CD4-positive, CD25-positive, alpha-beta regulatory T cell (primary cell): ENCODE results near the gene RMI2. TPM values are rescaled to one million over a fixed set of nuclear protein-coding genes. Genes with fewer than 3 reads are reported as not detected.
A peak's percentile ranks its signal among the peaks of the same experiment; 100 is the strongest.

ENCODE experiments used
- ATAC-seq, 2 donors: fragments of 150-1000 bp; cut with Tn5 transposase; one replicate each; pipeline ENCODE4 v1.10.0; 2021; ENCODE audit warnings: low read depth in 2 of 2, moderate number of reproducible peaks in 2 of 2, moderate library complexity in 1 of 2
- DNase-seq, 3 donors: peaks; one replicate each; pipeline versions ENCODE4 v3.0.0 to v3.0.0-alpha.2; 2012 to 2022; ENCODE audit warnings: mixed read lengths in 1 of 3
- H3K27ac ChIP-seq: one replicate; pipeline ENCODE4 v1.7.0; 2013; ENCODE audit warnings: mild to moderate bottlenecking, low read length; ENCODE audit not compliant: insufficient read depth, poor library complexity, severe bottlenecking
- H3K27me3 ChIP-seq: one replicate; pipeline ENCODE4 v1.7.0; 2013; ENCODE audit warnings: low read length; ENCODE audit not compliant: control insufficient read depth, insufficient read depth
- H3K36me3 ChIP-seq: one replicate; pipeline ENCODE4 v1.7.0; 2013; ENCODE audit warnings: mild to moderate bottlenecking, low read length, moderate library complexity; ENCODE audit not compliant: control insufficient read depth, insufficient read depth
- H3K4me1 ChIP-seq: 2 replicates; pipeline ENCODE4 v1.7.0; 2013; ENCODE audit warnings: mild to moderate bottlenecking, low read length; ENCODE audit not compliant: insufficient read depth, control insufficient read depth, poor library complexity, severe bottlenecking
- H3K4me3 ChIP-seq: one replicate; pipeline ENCODE4 v1.7.0; 2013; ENCODE audit warnings: low read depth, mild to moderate bottlenecking, low read length, moderate library complexity
- H3K9me3 ChIP-seq, 2 experiments: 1 replicate in 1 of 2; 2 replicates in 1 of 2; pipeline ENCODE4 v1.7.0; 2013; ENCODE audit warnings: low read length in 2 of 2, mild to moderate bottlenecking in 1 of 2, moderate library complexity in 1 of 2; ENCODE audit not compliant: control insufficient read depth in 2 of 2
- H3K27ac Mint-ChIP-seq, 3 donors: one replicate each; pipeline ENCODE4 v1.8.0; 2020 to 2022; ENCODE audit warnings: mild to moderate bottlenecking in 3 of 3, mixed read lengths in 3 of 3, moderate library complexity in 2 of 3
- H3K27me3 Mint-ChIP-seq: one replicate; pipeline ENCODE4 v1.8.0; 2022; ENCODE audit warnings: mild to moderate bottlenecking, mixed read lengths
- H3K36me3 Mint-ChIP-seq: one replicate; pipeline ENCODE4 v1.8.0; 2020; ENCODE audit warnings: mixed read lengths
- H3K4me1 Mint-ChIP-seq, 4 donors: one replicate each; pipeline ENCODE4 v1.8.0; 2020 to 2022; ENCODE audit warnings: mixed read lengths in 4 of 4, mild to moderate bottlenecking in 1 of 4
- H3K4me3 Mint-ChIP-seq, 4 donors: one replicate each; pipeline ENCODE4 v1.8.0; 2020 to 2022; ENCODE audit warnings: mild to moderate bottlenecking in 4 of 4, mixed read lengths in 4 of 4, moderate library complexity in 3 of 4
- H3K9me3 Mint-ChIP-seq, 7 donors: one replicate each; pipeline ENCODE4 v1.8.0; 2020 to 2022; ENCODE audit warnings: mixed read lengths in 7 of 7, mild to moderate bottlenecking in 3 of 7, moderate library complexity in 2 of 7
- polyA plus RNA-seq, 4 donors: library from polyadenylated mRNA; unstranded; fragments of 300-500 nt; fragmentation: Illumina TruSeq; gene quantifications; one replicate each; pipeline ENCODE4 v1.2.3, GENCODE V29; 2021
- total RNA-seq: library from RNA; stranded (reverse); gene quantifications from one replicate; pipeline ENCODE4 v1.2.3, GENCODE V29; 2022

The RMI2 gene
- total and polyA plus RNA-seq, 5 donors from 2014 or later, result 4.3 to 15.3 (median 9.6) TPM

- Mint-ChIP-seq H3K36me3 (peaks cover 5% of the 10 kb centered on the region), H3K27ac (peak overlapping the region; percentile 88 to 90 (median 89)), H3K9me3 (no peaks in the 10 kb centered on the region), H3K4me1 (peaks cover 8 to 47% (median 22%) of the 10 kb centered on the region in 4 donors), H3K27me3 (no peaks in the 10 kb centered on the region), H3K4me3 (peak overlapping the region; percentile 55 to 82 (median 74))
- H3K36me3 ChIP-seq, result no peaks in the 10 kb centered on the region
- peak overlapping the region; percentile 65 for H3K4me3 ChIP-seq
- H3K4me1 ChIP-seq, result peaks cover 25% of the 10 kb centered on the region
- H3K27me3 ChIP-seq, result no peaks in the 10 kb centered on the region
- no peaks in the 10 kb centered on the region for H3K9me3 ChIP-seq
- H3K27ac ChIP-seq, result peak overlapping the region; percentile 28
- peak; percentile 86 for ATAC-seq
- DNase-seq, result peak in 2 of 3 donors; percentile 65 to 87
Observed at GRCh38 chr16:11354733-11355574, 9.7 kb downstream of the RMI2 start.

- H3K9me3 ChIP-seq, result no peaks in the 10 kb centered on the region
- no peak overlapping the region for H3K4me3 ChIP-seq
- H3K9me3 Mint-ChIP-seq, result no peaks in the 10 kb centered on the region
- ATAC-seq, result no peak
- peaks cover 5% of the 10 kb centered on the region for H3K36me3 Mint-ChIP-seq
- peak in 1 of 3 donors; percentile 53 for DNase-seq
- H3K36me3 ChIP-seq, result no peaks in the 10 kb centered on the region
- peaks cover 28% of the 10 kb centered on the region for H3K4me1 ChIP-seq
- H3K4me3 Mint-ChIP-seq, result peak overlapping the region in 3 of 4 donors; percentile 23 to 74 (median 66)
- peaks cover 8 to 49% (median 23%) of the 10 kb centered on the region in 4 donors for H3K4me1 Mint-ChIP-seq
- H3K27ac Mint-ChIP-seq, result peak overlapping the region in 2 of 3 donors; percentile 88 to 90
- H3K27ac ChIP-seq, result no peak overlapping the region
- H3K27me3 Mint-ChIP-seq, result no peaks in the 10 kb centered on the region
- no peaks in the 10 kb centered on the region for H3K27me3 ChIP-seq
Observed at GRCh38 chr16:11355862-11356261, 10.6 kb downstream of the RMI2 start.

- H3K27ac Mint-ChIP-seq, result peak overlapping the region in 1 of 3 donors; percentile 15
- no peaks in the 10 kb centered on the region for H3K9me3 ChIP-seq
- H3K4me1 Mint-ChIP-seq, result peaks cover 15 to 58% (median 32%) of the 10 kb centered on the region in 4 donors
- no peak overlapping the region for H3K4me3 ChIP-seq
- no peaks in the 10 kb centered on the region for H3K9me3 Mint-ChIP-seq
- H3K36me3 ChIP-seq, result no peaks in the 10 kb centered on the region
- H3K27ac ChIP-seq, result no peak overlapping the region
- H3K4me3 Mint-ChIP-seq, result no peak overlapping the region
- peak; percentile 17 to 60 (median 36) for DNase-seq
- H3K4me1 ChIP-seq, result peaks cover 37% of the 10 kb centered on the region
- ATAC-seq, result no peak
- no peaks in the 10 kb centered on the region for H3K27me3 ChIP-seq
- peaks cover 4% of the 10 kb centered on the region for H3K27me3 Mint-ChIP-seq
- H3K36me3 Mint-ChIP-seq, result no peaks in the 10 kb centered on the region
Observed at GRCh38 chr16:11356573-11357331, 11.5 kb downstream of the RMI2 start.

GRCh38 chr16:11358531-11358930 is 13.3 kb downstream of the RMI2 start:
- Mint-ChIP-seq H3K27me3 (peaks cover 13% of the 10 kb centered on the region), H3K36me3 (no peaks in the 10 kb centered on the region), H3K27ac (peak overlapping the region in 1 of 3 donors; percentile 26), H3K9me3 (no peaks in the 10 kb centered on the region), H3K4me1 (peaks cover 21 to 70% (median 44%) of the 10 kb centered on the region in 4 donors), H3K4me3 (no peak overlapping the region)
- ATAC-seq (no peak), DNase-seq (no peak)
- Histone ChIP-seq H3K9me3 (no peaks in the 10 kb centered on the region), H3K4me1 (peaks cover 54% of the 10 kb centered on the region), H3K36me3 (no peaks in the 10 kb centered on the region), H3K27ac (no peak overlapping the region), H3K27me3 (no peaks in the 10 kb centered on the region), H3K4me3 (no peak overlapping the region)

GRCh38 chr16:11359370-11359769 is 14.1 kb downstream of the RMI2 start:
- no peak overlapping the region for H3K27ac Mint-ChIP-seq
- no peaks in the 10 kb centered on the region for H3K36me3 ChIP-seq
- no peak overlapping the region for H3K27ac ChIP-seq
- H3K4me1 ChIP-seq, result peaks cover 47% of the 10 kb centered on the region
- no peaks in the 10 kb centered on the region for H3K9me3 Mint-ChIP-seq
- no peaks in the 10 kb centered on the region for H3K36me3 Mint-ChIP-seq
- DNase-seq (no peak), ATAC-seq (no peak)
- peaks cover 21 to 63% (median 39%) of the 10 kb centered on the region in 4 donors for H3K4me1 Mint-ChIP-seq
- H3K4me3 ChIP-seq, result no peak overlapping the region
- H3K27me3 Mint-ChIP-seq, result peaks cover 13% of the 10 kb centered on the region
- no peaks in the 10 kb centered on the region for H3K27me3 ChIP-seq
- no peak overlapping the region for H3K4me3 Mint-ChIP-seq
- H3K9me3 ChIP-seq, result no peaks in the 10 kb centered on the region

GRCh38 chr16:11360641-11361373 is 15.5 kb downstream of the RMI2 start:
- DNase-seq, result no peak
- Mint-ChIP-seq H3K4me3 (peak overlapping the region in 2 of 4 donors; percentile 7 to 87), H3K27me3 (peaks cover 13% of the 10 kb centered on the region), H3K36me3 (no peaks in the 10 kb centered on the region), H3K9me3 (no peaks in the 10 kb centered on the region), H3K4me1 (peaks cover 12 to 55% (median 31%) of the 10 kb centered on the region in 4 donors), H3K27ac (no peak overlapping the region)
- Histone ChIP-seq H3K4me1 (peaks cover 33% of the 10 kb centered on the region), H3K4me3 (peak overlapping the region; percentile 79), H3K27ac (no peak overlapping the region), H3K36me3 (no peaks in the 10 kb centered on the region), H3K27me3 (no peaks in the 10 kb centered on the region), H3K9me3 (no peaks in the 10 kb centered on the region)
- ATAC-seq, result no peak

GRCh38 chr16:11361701-11362451 is 16.6 kb downstream of the RMI2 start:
- H3K4me3 ChIP-seq, result peak overlapping the region; percentile 79
- peak in 2 of 3 donors; percentile 27 to 56 for DNase-seq
- H3K4me3 Mint-ChIP-seq, result peak overlapping the region; percentile 20 to 88 (median 85)

More at GRCh38 chr16:11361701-11362451, 16.6 kb downstream of the RMI2 start:
- Mint-ChIP-seq H3K4me1 (peaks cover 12 to 45% (median 30%) of the 10 kb centered on the region in 4 donors), H3K27ac (peak overlapping the region in 2 of 3 donors; percentile 14 to 54), H3K27me3 (peaks cover 13% of the 10 kb centered on the region), H3K36me3 (no peaks in the 10 kb centered on the region), H3K9me3 (no peaks in the 10 kb centered on the region)
- Histone ChIP-seq H3K27ac (no peak overlapping the region), H3K36me3 (no peaks in the 10 kb centered on the region), H3K4me1 (peaks cover 29% of the 10 kb centered on the region), H3K27me3 (no peaks in the 10 kb centered on the region), H3K9me3 (no peaks in the 10 kb centered on the region)
- ATAC-seq, result peak; percentile 53 to 56
